EL (cell line): ENCODE data around the gene ST3GAL3.

Source experiments
- DNase-seq: peaks from one replicate; pipeline ENCODE4 v3.0.0-alpha.2; 2016

ST3GAL3 gene

DNA sequence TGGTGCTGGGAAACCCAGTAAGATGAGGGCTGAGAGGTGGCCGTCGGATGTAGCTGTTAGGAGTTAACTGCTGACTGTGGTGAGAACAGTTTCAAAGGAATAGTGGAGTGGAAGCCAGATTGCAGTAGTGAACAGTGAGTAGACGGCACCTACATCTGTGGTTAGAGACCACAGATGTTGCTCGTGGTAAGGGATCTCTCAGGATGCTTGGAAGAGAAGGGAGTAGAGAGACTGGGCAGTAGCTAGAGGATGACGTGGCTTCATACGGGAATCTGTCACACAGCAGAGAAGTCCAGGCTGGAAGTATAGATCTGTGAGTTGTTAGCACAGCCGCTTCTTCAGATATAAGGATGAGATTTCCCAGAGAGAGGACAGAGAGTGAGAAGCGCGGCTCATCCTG is 218.5 kb downstream of the ST3GAL3 start:
- DNase-seq: no peak

DNA sequence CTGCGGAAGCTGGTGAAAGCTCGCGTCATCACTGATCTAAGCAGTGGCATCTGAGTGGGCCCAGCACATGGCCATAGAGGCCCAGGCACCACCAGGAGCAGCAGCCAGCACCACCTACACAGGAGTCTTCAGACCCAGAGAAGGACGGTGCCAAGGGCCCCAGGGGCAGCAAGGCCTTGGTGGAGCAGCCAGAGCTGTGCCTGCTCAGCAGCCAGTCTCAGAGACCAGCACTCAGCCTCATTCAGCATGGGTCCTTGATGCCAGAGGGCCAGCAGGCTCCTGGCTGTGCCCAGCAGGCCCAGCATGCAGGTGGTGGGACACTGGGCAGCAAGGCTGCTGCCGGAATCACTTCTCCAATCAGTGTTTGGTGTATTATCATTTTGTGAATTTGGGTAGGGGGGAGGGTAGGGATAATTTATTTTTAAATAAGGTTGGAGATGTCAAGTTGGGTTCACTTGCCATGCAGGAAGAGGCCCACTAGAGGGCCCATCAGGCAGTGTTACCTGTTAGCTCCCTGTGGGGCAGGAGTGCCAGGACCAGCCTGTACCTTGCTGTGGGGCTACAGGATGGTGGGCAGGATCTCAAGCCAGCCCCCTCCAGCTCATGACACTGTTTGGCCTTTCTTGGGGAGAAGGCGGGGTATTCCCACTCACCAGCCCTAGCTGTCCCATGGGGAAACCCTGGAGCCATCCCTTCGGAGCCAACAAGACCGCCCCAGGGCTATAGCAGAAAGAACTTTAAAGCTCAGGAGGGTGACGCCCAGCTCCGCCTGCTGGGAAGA is 223.0 kb downstream of the ST3GAL3 start:
- DNase-seq: no peak

DNA sequence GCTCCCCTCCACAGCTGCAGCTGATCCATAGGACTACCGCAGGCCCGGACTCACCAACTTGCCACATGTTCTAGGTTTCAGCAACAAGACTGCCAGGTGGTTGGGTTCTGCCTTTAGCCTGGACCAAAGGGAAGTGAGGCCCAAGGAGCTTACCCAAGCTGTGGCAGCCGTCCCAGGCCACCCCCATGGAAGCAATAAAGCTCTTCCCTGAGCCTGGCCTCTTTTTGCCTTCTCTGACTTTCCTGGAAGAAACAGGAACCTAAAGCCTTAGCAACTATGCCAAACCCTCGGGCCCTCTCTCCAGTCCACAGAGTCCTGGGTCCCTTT is 223.6 kb downstream of the ST3GAL3 start:
- DNase-seq: no peak

DNA sequence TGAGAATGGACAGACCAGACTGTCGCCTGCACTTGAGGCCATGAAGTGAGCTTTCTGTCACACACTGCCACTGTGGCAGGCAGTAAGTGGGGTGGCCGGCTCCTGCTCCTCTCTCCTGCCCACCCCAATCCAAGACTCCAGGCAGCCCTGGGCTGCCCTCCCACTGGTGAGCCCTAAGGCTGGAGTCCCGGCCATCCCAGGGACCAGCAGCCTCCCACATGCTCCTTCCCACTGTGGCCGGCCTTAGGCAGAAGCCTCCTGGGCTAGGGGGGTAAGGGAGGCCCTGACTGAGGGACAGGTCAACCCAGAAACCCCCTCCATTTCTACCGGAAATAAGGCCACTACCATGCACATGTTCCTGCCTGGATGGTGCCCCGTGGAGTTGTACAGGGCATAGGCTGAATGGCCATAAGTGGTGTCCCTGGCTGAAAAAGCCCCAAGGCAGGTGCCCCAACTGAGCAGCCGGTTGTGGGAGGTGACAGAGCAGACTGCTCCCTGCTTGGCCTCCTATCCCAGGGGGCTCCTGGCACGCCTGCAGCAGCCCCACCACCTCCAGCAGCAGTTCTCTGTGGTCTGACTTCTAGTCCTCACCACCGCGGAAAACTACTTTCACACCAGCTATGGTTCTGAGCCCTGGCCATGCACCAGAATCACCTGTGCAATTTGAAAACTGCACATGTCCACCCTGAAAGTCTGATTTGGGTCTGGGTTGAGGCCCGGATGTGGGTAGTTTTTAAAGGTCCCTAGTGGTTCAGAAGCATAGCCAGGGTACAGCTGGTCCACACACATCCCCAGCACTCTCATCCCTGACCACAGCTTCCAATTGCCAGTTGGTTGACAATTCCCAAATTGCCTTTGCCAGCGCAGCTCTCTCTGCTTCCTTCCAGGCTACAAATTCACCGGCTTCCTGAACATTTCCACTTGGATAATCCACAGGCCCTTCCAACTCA is 224.7 kb downstream of the ST3GAL3 start:
- no peak for DNase-seq

DNA sequence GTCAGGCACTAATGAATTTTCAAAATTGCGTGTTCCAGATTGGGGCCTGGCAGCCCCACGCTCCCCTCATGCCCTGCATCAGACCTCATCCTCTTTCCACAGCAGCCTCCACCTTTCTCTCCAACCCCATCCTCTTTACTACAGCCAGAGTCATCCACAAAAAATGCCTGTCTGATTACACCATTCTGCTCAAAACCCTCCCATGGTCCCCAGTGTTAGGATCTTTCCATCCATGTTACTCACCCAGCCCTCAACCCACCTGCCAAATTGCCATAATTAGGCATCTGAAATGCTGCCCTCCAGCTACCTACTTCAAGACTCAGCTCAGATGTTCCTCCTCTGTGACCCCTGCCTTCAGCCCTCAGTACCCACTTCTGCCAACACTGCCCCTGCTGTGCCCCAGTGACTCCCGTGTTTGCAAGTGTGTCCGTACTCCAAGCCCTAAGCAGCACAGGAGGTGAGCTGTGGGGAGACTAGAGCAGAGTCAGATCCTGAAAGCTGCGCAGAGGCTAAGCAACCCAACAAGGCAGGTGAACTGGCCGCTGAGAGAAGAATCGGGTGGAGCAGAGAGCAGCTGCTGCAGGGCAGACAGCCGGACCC is 225.6 kb downstream of the ST3GAL3 start:
- peak; percentile 87 for DNase-seq

DNA sequence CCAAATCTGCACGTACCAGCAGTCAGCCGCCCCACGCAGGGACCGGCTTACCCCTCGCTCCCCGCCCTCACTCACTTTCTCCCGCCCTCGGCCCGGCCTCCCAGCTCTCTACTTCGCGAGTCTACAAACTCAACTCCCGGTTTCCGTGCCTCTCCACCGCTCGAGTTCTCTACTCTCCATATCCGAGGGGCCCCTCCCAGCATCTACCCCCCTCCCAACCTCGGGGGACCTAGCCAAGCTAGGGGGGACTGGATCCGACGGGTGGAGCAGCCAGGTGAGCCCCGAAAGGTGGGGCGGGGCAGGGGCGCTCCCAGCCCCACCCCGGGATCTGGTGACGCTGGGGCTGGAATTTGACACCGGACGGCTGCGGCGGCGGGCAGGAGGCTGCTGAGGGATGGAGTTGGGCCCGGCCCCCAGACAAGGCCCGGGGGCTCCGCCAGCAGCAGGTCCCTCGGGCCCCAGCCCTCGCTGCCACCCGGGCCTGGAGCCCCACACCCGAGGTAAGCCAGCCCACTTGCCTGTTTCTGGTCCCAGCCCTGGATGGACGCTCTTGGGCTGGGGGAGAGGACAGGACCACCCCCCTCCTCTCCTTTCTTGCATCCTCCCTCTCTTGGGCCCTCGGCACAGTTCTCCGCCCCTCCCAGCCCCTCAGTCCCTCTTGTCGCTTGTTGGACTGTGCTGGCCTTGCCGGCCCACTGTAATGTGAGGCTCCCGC is 226.2 kb downstream of the ST3GAL3 start, which contains the start of gene ARTN:
ARTN (plus strand) TSS at position 416 of the 715 bp plus-strand sequence. CDS start 1,856 bp downstream, outside the sequence.
- DNase-seq: peak; percentile 35

DNA sequence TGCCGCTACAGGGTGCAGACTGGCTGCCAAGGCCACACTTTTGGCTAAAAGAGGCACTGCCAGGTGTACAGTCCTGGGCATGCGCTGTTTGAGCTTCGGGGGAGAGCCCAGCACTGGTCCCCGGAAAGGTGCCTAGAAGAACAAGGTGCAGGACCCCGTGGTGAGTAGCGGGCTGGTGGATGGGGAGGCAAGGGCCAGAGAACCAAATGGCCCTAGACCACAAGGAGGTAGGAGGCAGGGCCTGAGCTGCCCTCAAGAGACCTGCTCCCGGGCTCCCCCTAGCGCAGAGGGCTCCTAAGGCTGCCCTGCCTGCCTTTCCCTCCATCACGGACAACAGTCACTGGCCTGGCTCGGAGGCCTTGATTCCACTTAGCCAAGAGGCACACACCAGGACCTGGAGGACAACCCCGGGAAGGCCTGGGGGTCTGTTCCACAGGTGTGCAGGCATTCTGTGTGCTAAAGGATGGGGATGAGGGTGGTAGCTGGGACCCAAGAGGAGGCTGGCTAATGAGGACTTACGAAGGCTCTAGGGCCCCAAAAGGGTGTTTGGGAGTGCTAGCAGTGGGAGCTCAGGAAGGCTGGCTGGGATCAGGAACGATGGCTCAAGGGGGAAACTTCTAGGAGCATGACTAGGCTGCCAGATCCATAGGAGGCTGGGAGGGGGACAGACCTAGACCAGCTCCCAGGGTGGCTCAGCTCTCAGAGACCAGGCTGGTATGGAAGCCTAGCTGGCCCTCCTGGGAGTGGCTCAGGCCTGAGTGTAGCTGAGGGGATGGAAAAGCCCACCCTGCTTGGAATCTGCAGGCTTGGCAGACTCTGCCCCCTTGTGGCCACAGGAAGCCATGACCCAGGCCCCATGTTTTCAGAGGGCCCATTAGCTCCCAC is 227.0 kb downstream of the ST3GAL3 start:
- peak; percentile 67 for DNase-seq

DNA sequence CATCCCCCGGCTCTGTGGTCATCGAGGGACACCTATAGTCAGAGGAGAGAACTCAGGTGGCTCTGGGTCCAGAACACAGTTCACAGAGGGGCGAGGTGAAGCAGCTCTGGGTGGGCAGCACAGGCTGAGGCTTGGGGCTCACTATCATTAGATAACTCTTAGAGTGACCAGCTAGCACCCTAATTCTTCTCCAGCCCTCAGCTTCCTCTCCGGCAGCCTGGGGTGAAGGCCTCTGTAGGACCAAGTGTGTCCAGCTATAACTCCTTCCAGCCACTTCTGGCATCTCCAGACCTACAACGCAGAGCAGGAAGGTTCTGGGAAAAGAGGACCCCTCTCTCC is 227.6 kb downstream of the ST3GAL3 start:
- no peak for DNase-seq

DNA sequence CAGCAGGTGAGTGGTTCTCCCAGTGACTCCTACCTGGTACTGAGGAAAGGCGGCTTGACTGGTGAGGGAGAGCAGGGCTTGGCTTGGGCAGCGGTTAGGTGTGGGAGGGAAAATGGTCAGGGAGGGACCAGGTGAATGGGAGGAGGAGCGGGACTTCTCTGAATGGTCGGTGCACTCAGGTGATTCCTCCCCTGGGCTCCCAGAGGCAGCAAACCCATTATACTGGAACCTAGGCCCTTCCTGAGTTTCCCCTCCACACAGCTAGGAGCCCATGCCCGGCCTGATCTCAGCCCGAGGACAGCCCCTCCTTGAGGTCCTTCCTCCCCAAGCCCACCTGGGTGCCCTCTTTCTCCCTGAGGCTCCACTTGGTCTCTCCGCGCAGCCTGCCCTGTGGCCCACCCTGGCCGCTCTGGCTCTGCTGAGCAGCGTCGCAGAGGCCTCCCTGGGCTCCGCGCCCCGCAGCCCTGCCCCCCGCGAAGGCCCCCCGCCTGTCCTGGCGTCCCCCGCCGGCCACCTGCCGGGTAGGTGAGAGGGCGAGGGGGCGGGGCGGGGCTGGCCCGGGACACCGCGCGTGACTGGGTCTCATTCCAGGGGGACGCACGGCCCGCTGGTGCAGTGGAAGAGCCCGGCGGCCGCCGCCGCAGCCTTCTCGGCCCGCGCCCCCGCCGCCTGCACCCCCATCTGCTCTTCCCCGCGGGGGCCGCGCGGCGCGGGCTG is 228.5 kb downstream of the ST3GAL3 start:
- no peak for DNase-seq

DNA sequence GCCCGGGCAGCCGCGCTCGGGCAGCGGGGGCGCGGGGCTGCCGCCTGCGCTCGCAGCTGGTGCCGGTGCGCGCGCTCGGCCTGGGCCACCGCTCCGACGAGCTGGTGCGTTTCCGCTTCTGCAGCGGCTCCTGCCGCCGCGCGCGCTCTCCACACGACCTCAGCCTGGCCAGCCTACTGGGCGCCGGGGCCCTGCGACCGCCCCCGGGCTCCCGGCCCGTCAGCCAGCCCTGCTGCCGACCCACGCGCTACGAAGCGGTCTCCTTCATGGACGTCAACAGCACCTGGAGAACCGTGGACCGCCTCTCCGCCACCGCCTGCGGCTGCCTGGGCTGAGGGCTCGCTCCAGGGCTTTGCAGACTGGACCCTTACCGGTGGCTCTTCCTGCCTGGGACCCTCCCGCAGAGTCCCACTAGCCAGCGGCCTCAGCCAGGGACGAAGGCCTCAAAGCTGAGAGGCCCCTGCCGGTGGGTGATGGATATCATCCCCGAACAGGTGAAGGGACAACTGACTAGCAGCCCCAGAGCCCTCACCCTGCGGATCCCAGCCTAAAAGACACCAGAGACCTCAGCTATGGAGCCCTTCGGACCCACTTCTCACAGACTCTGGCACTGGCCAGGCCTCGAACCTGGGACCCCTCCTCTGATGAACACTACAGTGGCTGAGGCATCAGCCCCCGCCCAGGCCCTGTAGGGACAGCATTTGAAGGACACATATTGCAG is 229.3 kb downstream of the ST3GAL3 start:
- DNase-seq: peak; percentile 44

DNA sequence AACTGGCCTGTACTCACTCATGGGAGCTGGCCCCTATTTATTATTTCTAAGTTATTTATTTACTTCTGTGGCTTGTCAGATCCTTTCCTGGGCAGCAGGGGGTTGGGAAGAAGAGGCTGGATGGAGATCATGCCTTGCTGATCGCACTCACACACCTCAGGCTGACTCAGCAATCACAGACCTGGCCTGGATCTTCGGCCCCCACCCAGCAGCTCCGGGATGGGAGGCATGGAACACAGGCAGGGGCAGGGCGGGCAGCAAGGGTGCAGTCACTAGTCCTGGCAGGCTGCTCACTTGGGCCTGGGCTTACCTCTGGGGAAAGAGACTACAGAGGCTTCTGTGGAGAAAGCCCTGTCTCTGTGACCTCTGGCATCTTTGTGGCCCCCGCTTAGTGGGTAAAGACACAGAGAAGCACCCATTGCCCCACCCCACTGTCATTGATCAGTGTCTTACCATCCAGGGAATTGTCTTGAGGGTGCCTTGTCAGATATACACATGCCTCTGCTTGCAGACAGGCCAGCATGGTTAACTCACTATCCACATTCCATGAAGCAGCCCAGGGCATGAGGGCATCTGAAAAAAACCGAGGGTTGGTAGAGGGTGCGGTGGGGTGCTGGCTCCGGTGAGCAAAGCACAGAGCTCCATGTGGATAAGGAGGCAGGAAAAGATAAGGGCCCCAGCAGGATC is 230.0 kb downstream of the ST3GAL3 start:
- DNase-seq: no peak

DNA sequence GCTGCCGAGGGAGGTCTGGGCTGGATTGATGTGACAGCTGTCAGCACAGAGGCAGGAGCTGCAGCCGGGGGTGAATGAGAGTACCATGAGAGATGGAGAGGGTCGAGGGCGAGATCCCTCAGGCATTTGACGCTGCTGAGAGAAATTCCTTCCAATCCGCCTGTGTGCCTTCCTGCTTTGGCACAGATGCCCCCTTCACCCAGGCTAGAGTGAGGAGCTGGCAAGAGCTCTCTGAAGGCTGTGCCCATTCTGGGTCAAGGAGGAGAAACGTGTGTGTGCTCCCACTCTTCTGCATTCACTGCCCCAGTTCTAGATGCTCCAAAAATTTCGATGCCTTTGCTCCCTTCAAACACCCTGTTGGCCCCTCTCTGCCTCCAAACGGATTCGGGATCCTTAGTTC is 231.0 kb downstream of the ST3GAL3 start:
- DNase-seq: no peak

DNA sequence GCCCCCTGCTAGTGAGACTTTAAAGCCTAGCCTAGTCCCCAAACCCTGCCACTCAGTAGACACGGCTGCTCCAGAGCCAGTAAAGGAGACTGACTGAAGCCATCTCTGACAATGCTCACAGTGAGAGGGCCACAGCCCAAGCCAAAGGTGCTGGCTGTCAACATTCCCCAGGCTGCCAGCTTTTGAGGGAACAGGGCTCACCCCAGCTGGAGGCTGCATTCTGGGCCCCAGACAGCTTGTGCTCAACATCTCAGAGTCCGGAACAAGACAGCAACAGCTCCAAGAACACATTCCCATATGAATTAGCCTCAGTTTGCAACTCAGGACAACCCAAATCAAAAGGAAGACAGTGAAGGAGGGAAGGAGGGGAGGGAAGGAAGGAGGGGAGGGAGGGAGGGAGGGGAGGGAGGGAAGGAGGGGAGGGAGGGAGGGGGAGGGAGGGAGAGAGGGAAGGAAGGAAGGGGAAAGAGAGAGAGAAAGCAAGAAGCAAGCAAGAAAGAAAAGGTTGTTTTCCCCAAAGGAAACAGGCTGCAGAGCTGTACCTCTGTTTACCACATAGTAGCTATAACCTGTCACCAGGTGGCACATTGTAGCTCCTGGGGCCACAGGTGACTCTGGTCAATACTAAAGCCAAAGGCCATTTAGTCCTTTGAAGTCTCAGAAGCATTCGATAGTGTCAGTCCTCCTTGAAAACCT is 231.7 kb downstream of the ST3GAL3 start:
- no peak for DNase-seq

DNA sequence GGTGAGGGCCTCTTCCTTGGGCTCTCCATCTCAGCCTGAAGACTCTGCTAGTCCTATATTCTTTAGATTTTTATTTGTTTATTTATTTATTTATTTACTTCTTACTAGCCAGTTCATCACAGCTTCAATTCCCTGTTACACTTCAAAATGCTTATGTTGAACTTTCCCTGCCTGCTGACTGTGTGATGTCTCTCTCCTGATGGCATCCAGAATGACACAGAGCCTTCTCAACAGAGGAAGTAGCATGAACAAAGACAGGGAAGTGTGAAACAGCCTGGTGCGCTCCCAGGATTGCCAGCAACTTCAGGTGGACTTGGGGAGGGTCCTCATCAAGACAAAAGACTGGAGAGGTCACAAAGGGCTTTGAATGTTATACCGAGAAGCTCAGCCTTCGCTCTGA is 235.1 kb downstream of the ST3GAL3 start:
- no peak for DNase-seq

DNA sequence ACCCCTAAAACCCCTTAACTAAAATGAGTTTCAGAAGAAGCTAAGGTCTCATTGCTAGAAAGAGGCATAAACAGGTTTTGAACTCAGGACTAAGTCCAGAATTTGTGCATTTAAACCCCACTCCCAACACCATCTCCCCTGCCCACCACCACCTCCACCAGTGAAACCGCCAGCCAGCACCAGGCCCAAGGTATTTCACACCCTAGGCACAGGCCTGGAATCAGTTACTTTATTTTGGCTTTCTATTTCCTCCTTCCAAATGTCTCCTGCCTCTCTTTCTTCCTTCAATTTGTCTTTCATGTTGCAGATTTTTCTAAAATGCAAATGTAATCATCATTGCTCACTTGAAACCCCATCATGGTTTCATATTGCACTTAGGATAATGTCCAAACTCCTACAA is 237.5 kb downstream of the ST3GAL3 start:
- DNase-seq: no peak

DNA sequence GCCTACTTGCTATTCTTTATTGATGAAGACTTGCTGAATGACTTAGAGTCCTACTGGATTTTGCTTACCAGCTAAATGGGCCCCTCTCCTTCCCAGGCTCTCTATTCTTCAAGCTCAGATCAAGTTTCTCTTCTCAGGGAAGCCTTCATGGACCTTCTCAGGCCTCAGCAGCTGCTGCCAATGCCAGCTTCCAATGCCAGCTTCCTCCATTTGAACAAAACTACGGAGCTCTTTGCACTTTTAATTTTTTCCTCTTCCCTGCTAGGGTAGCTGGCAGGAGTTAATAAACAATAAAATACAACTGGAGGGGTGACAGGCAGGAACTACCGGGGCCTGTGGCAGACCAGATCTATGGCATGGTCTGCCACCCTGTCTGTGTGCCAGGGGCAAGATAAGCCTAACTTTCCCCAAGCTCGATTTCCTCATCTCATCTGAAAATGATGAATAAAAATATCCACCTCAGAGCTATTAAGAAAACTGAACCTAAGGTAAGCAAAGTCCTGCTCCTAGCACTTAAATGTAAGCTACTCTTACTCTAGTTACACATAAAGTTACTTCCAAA is 238.4 kb downstream of the ST3GAL3 start:
- DNase-seq: no peak

DNA sequence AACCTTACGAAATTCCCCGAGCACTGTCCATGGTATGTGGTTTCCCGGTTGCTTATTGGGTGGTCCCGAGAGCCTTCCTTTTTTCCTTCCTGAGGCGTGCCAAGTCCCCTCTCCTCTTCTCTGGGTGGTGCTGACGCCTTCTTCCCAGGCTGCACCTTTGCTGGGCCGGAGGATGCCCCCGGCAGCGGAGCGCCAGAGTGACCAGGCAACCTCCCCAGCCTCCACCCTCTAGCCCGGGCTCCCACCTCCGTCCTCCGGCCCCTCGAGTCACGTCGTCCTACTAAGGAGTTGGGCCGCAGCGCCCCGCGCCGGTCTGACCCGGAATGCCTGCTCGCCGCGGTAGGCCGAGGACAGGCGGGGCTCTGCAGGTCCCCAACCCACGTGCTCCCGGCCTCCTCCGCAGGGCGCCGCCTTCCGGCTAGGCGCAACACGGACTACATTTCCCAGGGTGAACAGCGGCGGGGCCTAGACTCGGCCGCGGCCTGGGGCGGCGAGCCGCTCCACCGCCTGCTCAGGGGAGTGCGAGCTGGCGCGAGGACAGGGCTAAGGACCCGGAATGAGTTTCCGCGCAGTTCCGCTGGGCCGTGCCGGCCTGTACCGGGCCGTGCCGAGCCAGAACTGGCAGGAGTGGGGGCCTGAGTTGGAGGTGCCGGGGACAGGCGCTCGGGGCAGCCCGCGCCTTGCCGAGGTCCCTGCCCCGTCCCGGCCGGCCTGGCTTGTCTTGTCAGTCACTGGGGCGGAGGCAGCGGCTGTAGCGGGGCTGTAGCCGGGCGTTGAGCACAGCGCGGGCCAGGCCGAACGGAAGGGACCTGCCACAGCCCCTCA is 239.1 kb downstream of the ST3GAL3 start, which contains the start of gene IPO13:
IPO13 (plus strand) TSS at position 715 of the 825 bp plus-strand sequence. CDS start 651 bp downstream, outside the sequence.
- peak; percentile 97 for DNase-seq
